Endodermal cell (in vitro differentiated cells): Measurements from ENCODE around the gene TIGD1. TPM values are rescaled to one million over a fixed set of nuclear protein-coding genes. Genes with fewer than 3 reads are reported as not detected.

Experiments used
- DNase-seq: peaks from one replicate; pipeline ENCODE4 v3.0.0-alpha.2; 2017
- H3K27ac ChIP-seq: 2 replicates; pipeline ENCODE4 v1.5.1; 2013; ENCODE audit warnings: mild to moderate bottlenecking, low read depth, low read length, moderate library complexity
- H3K27me3 ChIP-seq: 2 replicates; pipeline ENCODE4 v1.6.1; 2013; ENCODE audit warnings: mild to moderate bottlenecking, low read length, moderate library complexity; ENCODE audit not compliant: insufficient read depth, control insufficient read depth, poor library complexity, severe bottlenecking
- H3K36me3 ChIP-seq: 2 replicates; pipeline ENCODE4 v1.7.0; 2013; ENCODE audit warnings: mild to moderate bottlenecking, low read length, moderate library complexity; ENCODE audit not compliant: control insufficient read depth, insufficient read depth
- H3K4me1 ChIP-seq: one replicate; pipeline ENCODE4 v1.7.0; 2013; ENCODE audit warnings: low read length; ENCODE audit not compliant: control insufficient read depth, insufficient read depth
- H3K4me3 ChIP-seq: 2 replicates; pipeline ENCODE4 v1.5.1; 2013; ENCODE audit warnings: mild to moderate bottlenecking, low read length, moderate library complexity
- H3K9ac ChIP-seq: 2 replicates; pipeline ENCODE4 v1.6.1; 2013; ENCODE audit warnings: mild to moderate bottlenecking, low read length, moderate library complexity; ENCODE audit not compliant: poor library complexity, severe bottlenecking; ENCODE audit errors: extremely low read depth
- H3K9me3 ChIP-seq: 2 replicates; pipeline ENCODE4 v1.6.1; 2013; ENCODE audit warnings: mild to moderate bottlenecking, low read length, moderate library complexity; ENCODE audit not compliant: control insufficient read depth
- H3K27ac Mint-ChIP-seq: 2 replicates; pipeline ENCODE4 v1.8.0; 2020; ENCODE audit warnings: mixed read lengths
- H3K27me3 Mint-ChIP-seq: 2 replicates; pipeline ENCODE4 v1.8.0; 2021; ENCODE audit warnings: mild to moderate bottlenecking, mixed read lengths; ENCODE audit not compliant: insufficient read depth
- H3K36me3 Mint-ChIP-seq: 2 replicates; pipeline ENCODE4 v1.8.0; 2020; ENCODE audit warnings: low read depth, mixed read lengths
- H3K4me1 Mint-ChIP-seq: 2 replicates; pipeline ENCODE4 v1.8.0; 2020; ENCODE audit warnings: mixed read lengths
- H3K4me3 Mint-ChIP-seq: 2 replicates; pipeline ENCODE4 v1.8.0; 2020; ENCODE audit warnings: mild to moderate bottlenecking, moderate library complexity, mixed read lengths
- H3K9me3 Mint-ChIP-seq: 2 replicates; pipeline ENCODE4 v1.8.0; 2020; ENCODE audit warnings: mild to moderate bottlenecking, mixed read lengths
- WGBS, 2 experiments: methylation state at CpG; one replicate each; pipeline versions ENCODE4 v1.1.5 to v1.1.7; 2013; ENCODE audit warnings: missing lambda C conversion rate in 2 of 2, mixed read lengths in 1 of 2; ENCODE audit not compliant: insufficient coverage in 1 of 2, insufficient read length in 1 of 2; 5-methylcytosine and 5-hydroxymethylcytosine counted together
- total RNA-seq, 2 donors: library from RNA; stranded (reverse); fragmentation: NEBNext Ultra II Directional in 1 of 2; extraction: Animal tissue kit (Norgen Biotek cat#: 25700) in 1 of 2; gene quantifications; 2 replicates in 1 of 2; 3 replicates in 1 of 2; pipeline ENCODE4 v1.2.1, GENCODE V29; 2021
- TF ChIP-seq, protein P1 (sequence below): fragments of 200-600 bp; sonication (generic); conservative IDR thresholded peaks from 2 replicates; pipeline ENCODE4 v1.5.0; 2021; ENCODE audit warnings: antibody characterized with exemption, mild to moderate bottlenecking

The TIGD1 gene
- total RNA-seq, 2 donors from 2014 or later: 6.5 to 6.7 TPM

DNA sequence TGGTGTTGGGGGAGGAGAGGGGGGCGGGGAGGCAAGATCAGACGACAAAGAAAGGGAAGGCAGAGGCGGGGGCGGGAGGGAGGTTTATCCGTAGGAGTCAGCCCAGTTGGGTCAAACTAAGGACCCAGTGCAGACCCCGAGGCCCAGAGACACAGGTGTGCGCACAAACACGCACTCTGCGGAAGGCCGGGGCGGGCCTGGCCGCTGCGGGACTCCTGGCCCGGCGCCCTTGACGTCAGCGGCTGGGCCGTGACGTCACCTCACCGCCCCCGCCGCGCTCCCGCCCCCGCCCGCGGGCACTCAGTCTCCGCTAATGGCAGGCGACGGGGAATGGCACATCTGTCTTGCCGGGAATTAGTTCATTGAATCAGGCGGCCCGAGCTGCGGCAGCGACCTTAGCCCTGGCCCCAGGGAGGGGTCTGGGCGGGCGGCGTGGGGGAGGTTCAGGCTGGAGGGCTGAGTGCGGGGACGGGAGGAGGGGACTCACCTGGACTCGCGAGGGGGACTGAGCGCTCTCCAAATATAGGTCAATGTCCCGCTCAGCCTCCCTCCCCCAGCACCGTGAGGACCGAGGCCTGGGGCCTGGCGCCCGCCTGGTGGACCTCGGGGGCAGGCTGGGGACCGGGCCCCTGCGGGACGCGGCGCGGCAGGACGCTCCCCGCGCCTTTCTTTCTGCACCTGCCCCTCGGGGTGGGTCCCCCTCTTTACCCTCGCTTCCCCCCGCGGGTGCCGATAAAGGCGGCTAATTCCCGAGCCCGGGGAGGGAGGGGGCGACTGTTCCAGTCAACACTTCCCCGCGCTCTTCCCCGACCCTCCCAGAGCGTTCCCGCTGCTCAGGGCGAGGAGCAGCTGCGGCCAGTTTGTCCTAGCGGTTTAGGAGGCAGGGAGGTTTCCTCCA, 47.2 kb downstream of the TIGD1 start:
- H3K36me3 Mint-ChIP-seq: no peaks in the 10 kb centered on the region
- H3K27me3 Mint-ChIP-seq: peaks cover 64% of the 10 kb centered on the region
- TF ChIP-seq, protein P1, sequence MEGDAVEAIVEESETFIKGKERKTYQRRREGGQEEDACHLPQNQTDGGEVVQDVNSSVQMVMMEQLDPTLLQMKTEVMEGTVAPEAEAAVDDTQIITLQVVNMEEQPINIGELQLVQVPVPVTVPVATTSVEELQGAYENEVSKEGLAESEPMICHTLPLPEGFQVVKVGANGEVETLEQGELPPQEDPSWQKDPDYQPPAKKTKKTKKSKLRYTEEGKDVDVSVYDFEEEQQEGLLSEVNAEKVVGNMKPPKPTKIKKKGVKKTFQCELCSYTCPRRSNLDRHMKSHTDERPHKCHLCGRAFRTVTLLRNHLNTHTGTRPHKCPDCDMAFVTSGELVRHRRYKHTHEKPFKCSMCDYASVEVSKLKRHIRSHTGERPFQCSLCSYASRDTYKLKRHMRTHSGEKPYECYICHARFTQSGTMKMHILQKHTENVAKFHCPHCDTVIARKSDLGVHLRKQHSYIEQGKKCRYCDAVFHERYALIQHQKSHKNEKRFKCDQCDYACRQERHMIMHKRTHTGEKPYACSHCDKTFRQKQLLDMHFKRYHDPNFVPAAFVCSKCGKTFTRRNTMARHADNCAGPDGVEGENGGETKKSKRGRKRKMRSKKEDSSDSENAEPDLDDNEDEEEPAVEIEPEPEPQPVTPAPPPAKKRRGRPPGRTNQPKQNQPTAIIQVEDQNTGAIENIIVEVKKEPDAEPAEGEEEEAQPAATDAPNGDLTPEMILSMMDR: no peak
- H3K9me3 ChIP-seq: no peaks in the 10 kb centered on the region
- no peak overlapping the region for H3K27ac Mint-ChIP-seq
- H3K9ac ChIP-seq: no peak overlapping the region
- H3K9me3 Mint-ChIP-seq: no peaks in the 10 kb centered on the region
- no peak overlapping the region for H3K27ac ChIP-seq
- 1% methylated on average over 25 to 75 of the region's 75 CpGs for WGBS, 2 experiments
- peaks cover 62% of the 10 kb centered on the region for H3K27me3 ChIP-seq
- peaks cover 4% of the 10 kb centered on the region for H3K4me1 Mint-ChIP-seq
- H3K4me3 ChIP-seq: peak overlapping the region; percentile 70
- DNase-seq: peak; percentile 80
- peaks cover 3% of the 10 kb centered on the region for H3K4me1 ChIP-seq
- H3K36me3 ChIP-seq: no peaks in the 10 kb centered on the region
- H3K4me3 Mint-ChIP-seq: peak overlapping the region; percentile 55

DNA sequence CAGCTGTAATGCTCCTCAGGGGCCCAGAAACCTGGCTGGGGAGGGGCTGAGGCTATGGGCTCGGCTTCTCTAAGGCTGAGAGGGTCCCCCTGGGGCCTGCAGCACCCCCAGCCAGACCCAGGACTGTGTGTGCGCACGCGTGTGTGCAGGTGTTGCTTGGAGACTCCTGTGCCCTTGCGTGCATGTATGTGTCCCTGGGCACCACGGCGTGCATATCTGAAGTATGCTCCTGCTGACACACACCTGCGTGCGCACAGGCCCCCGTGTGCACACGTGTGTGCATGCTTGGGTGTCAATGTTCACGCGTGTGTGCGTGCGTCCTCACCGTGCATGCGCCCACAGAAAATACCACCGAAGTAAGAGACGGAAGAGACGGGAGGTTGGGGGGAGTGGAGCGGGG, 47.8 kb downstream of the TIGD1 start:
- Histone ChIP-seq H3K27me3 (peaks cover 61% of the 10 kb centered on the region), H3K27ac (no peak overlapping the region), H3K36me3 (no peaks in the 10 kb centered on the region), H3K4me3 (no peak overlapping the region), H3K9ac (no peak overlapping the region), H3K4me1 (peaks cover 3% of the 10 kb centered on the region), H3K9me3 (no peaks in the 10 kb centered on the region)
- Mint-ChIP-seq H3K27ac (no peak overlapping the region), H3K27me3 (peaks cover 64% of the 10 kb centered on the region), H3K9me3 (no peaks in the 10 kb centered on the region), H3K36me3 (no peaks in the 10 kb centered on the region), H3K4me1 (peaks cover 4% of the 10 kb centered on the region), H3K4me3 (peak overlapping the region; percentile 55)
- 0 to 11% methylated on average over 2 to 18 of the region's 21 CpGs for WGBS, 2 experiments
- TF ChIP-seq, protein P1: no peak
- no peak for DNase-seq

DNA sequence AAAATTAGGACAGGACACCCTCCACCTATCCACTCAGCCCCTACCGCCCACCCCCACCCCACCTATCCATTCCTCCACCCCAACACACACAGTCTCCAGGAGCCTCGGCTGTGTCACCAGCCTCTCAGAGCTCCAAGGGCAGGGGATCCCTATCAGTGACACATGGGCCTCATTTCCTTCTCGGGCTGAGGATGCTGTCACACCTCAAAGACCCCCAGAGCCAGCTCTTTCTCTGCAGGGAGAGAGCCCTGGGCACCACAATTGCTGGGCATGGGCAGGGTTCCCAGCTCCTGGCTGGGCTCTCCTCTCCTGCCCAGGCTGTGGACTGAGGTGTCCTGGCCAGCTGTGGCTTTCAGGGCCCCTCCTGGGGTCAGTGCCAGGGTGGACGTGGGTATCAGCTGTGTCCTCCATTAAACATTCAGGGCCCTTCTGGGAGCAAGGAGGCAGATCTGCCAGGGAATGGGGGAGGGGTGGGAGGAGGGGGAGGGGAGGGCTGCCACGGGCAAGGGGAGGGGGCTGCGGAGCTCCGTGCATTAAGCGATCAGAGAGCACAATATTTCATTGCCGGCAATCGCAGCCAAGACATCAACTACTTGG, 48.5 kb downstream of the TIGD1 start:
- H3K4me3 Mint-ChIP-seq: peak overlapping the region; percentile 55
- WGBS, 2 experiments: 30 to 38% methylated on average over 4 to 10 of the region's 10 CpGs

More for the DNA sequence above, 48.5 kb downstream of the TIGD1 start:
- Histone ChIP-seq H3K9me3 (no peaks in the 10 kb centered on the region), H3K4me1 (peaks cover 3% of the 10 kb centered on the region), H3K36me3 (no peaks in the 10 kb centered on the region), H3K9ac (no peak overlapping the region), H3K27me3 (peaks cover 55% of the 10 kb centered on the region), H3K27ac (no peak overlapping the region), H3K4me3 (no peak overlapping the region)
- no peaks in the 10 kb centered on the region for H3K9me3 Mint-ChIP-seq
- TF ChIP-seq, protein P1: no peak
- DNase-seq: no peak
- peaks cover 4% of the 10 kb centered on the region for H3K4me1 Mint-ChIP-seq
- peaks cover 61% of the 10 kb centered on the region for H3K27me3 Mint-ChIP-seq
- H3K36me3 Mint-ChIP-seq: no peaks in the 10 kb centered on the region
- H3K27ac Mint-ChIP-seq: no peak overlapping the region
